OCI-LY1 (cell line): Measurements from ENCODE around the gene ALDH16A1.

Experiments
- H2AFZ ChIP-seq: fragments of 200-600 bp; sonication (generic), shearing (Covaris generic); 2 replicates; pipeline ENCODE4 v1.6.0; 2014; ENCODE audit warnings: antibody characterized with exemption, mild to moderate bottlenecking, low read length
- H3F3A ChIP-seq: fragments of 200-600 bp; sonication (generic), shearing (Covaris generic); 2 replicates; pipeline ENCODE4 v1.6.0; 2014; ENCODE audit warnings: mild to moderate bottlenecking, antibody characterized with exemption, low read length, moderate library complexity; ENCODE audit not compliant: insufficient read depth
- H3K27ac ChIP-seq: fragments of 200-600 bp; sonication (generic); 2 replicates; pipeline ENCODE4 v1.5.1; 2014; ENCODE audit warnings: low read length, mixed run types, mild to moderate bottlenecking, low read depth; ENCODE audit not compliant: poor library complexity, severe bottlenecking
- H3K27me3 ChIP-seq: fragments of 200-600 bp; sonication (generic); 2 replicates; pipeline ENCODE4 v1.6.0; 2014; ENCODE audit warnings: antibody characterized with exemption, mild to moderate bottlenecking, low read length, moderate library complexity; ENCODE audit not compliant: insufficient read depth
- H3K36me3 ChIP-seq: fragments of 200-600 bp; sonication (generic); 2 replicates; pipeline ENCODE4 v1.6.1; 2014; ENCODE audit warnings: mild to moderate bottlenecking, antibody characterized with exemption, low read length, moderate library complexity, mixed read lengths; ENCODE audit not compliant: insufficient read depth
- H3K4me1 ChIP-seq: fragments of 200-600 bp; sonication (generic); 2 replicates; pipeline ENCODE4 v1.5.1; 2014; ENCODE audit warnings: mild to moderate bottlenecking, low read length, moderate library complexity; ENCODE audit not compliant: insufficient read depth, severe bottlenecking
- H3K4me2 ChIP-seq: fragments of 200-600 bp; sonication (generic), shearing (Covaris generic); 2 replicates; pipeline ENCODE4 v1.6.1; 2014; ENCODE audit warnings: low read length
- H3K4me3 ChIP-seq: fragments of 200-600 bp; sonication (generic); 2 replicates; pipeline ENCODE4 v1.5.1; 2014; ENCODE audit warnings: low read length, low read depth, mild to moderate bottlenecking, mixed read lengths; ENCODE audit not compliant: poor library complexity, severe bottlenecking
- H3K79me2 ChIP-seq: fragments of 200-600 bp; shearing (Covaris generic); 2 replicates; pipeline ENCODE4 v1.6.1; 2016; ENCODE audit warnings: mixed run types, low read length, mixed read lengths; ENCODE audit not compliant: insufficient read depth
- H3K9ac ChIP-seq: fragments of 200-600 bp; sonication (generic), shearing (Covaris generic); 2 replicates; pipeline ENCODE4 v1.6.1; 2014; ENCODE audit warnings: mild to moderate bottlenecking, low read length, mixed read lengths
- H3K9me2 ChIP-seq: fragments of 200-600 bp; sonication (generic), shearing (Covaris generic); 2 replicates; pipeline ENCODE4 v1.6.1; 2014; ENCODE audit warnings: low read depth, mild to moderate bottlenecking, low read length, mixed read lengths
- H3K9me3 ChIP-seq: fragments of 200-600 bp; shearing (Covaris generic); 2 replicates; pipeline ENCODE4 v1.6.1; 2014; ENCODE audit warnings: low read length, mixed read lengths
- H4K20me1 ChIP-seq: fragments of 200-600 bp; sonication (generic), shearing (Covaris generic); 2 replicates; pipeline ENCODE4 v1.6.0; 2016; ENCODE audit warnings: mild to moderate bottlenecking, low read length; ENCODE audit not compliant: insufficient read depth
- CTCF ChIP-seq: fragments of 200-600 bp; sonication (generic), shearing (Covaris generic); IDR thresholded peaks from 2 replicates; pipeline ENCODE4 v1.5.1; 2017; ENCODE audit warnings: mild to moderate bottlenecking, antibody characterized with exemption, low read length, moderate library complexity, mixed read lengths
- EZH2 ChIP-seq: fragments of 200-600 bp; sonication (generic), shearing (Covaris generic); IDR thresholded peaks from 2 replicates; pipeline ENCODE4 v1.8.0; 2017; ENCODE audit warnings: borderline replicate concordance, mixed run types, mild to moderate bottlenecking, antibody characterized with exemption, low read length, moderate library complexity, mixed read lengths

Gene ALDH16A1

GRCh38 chr19:49463960-49464740, 11.1 kb downstream of the ALDH16A1 start:
- Histone ChIP-seq H3K27ac (no peak overlapping the region), H3K9ac (no peak overlapping the region)

DNA sequence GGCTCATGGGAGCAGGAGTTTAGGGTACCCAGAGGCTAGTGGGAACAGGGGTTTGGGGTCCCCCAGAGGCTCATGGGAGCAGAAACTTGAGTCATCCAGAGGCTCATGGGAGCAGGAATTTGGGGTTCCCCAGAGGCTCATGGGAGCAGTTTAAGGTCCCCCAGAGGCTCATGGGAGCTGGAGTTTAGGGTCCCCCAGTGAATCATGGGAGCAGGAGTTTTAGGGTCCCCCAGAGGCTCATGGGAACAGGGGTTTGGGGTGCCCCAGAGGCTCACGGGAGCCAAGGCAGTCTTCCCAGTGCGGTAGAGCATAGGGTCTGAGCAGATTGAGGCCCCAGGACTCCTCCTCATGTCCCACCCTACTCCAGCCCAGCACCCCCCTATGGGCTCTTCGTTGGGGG, 12.3 kb downstream of the ALDH16A1 start:
- TF ChIP-seq CTCF: no peak
- no peak for TF ChIP-seq EZH2
- Histone ChIP-seq H3K79me2 (no peaks in the 10 kb centered on the region), H3K4me3 (no peak overlapping the region), H3F3A (no peaks in the 10 kb centered on the region), H3K9me2 (no peaks in the 10 kb centered on the region), H3K4me1 (peaks cover 16% of the 10 kb centered on the region), H3K9me3 (no peaks in the 10 kb centered on the region), H3K36me3 (peaks cover 8% of the 10 kb centered on the region), H4K20me1 (no peaks in the 10 kb centered on the region), H3K9ac (no peak overlapping the region), H3K4me2 (no peak overlapping the region), H3K27ac (no peak overlapping the region), H3K27me3 (no peaks in the 10 kb centered on the region), H2AFZ (no peak overlapping the region)

More at GRCh38 chr19:49463960-49464740, 11.1 kb downstream of the ALDH16A1 start:
- H3K4me1 ChIP-seq: peaks cover 6% of the 10 kb centered on the region
- H4K20me1 ChIP-seq: no peaks in the 10 kb centered on the region
- no peaks in the 10 kb centered on the region for H3K9me3 ChIP-seq
- H3K27me3 ChIP-seq: no peaks in the 10 kb centered on the region
- H3K9me2 ChIP-seq: no peaks in the 10 kb centered on the region
- H3K79me2 ChIP-seq: no peaks in the 10 kb centered on the region
- no peak for TF ChIP-seq CTCF
- TF ChIP-seq EZH2: no peak
- H2AFZ ChIP-seq: no peak overlapping the region
- H3K4me2 ChIP-seq: no peak overlapping the region
- no peaks in the 10 kb centered on the region for H3F3A ChIP-seq
- peaks cover 10% of the 10 kb centered on the region; the same call in 1 of the 2 replicates for H3K36me3 ChIP-seq
- no peak overlapping the region for H3K4me3 ChIP-seq

DNA sequence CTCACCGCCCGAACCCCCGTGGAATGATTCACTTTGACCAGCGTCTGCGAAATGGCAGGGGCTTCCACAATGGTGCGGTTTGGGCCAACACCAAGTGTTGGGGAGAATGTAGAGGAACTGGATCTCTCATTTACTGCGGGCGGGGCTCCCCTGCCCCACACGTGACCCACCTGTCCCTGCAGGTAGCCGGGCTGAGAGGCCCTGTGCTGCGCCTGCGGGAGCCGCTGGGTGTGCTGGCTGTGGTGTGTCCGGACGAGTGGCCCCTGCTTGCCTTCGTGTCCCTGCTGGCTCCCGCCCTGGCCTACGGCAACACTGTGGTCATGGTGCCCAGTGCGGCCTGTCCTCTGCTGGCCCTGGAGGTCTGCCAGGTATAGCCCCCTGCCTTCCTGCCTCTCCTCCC, 15.2 kb downstream of the ALDH16A1 start:
- H3K27ac ChIP-seq: no peak overlapping the region
- H3K27me3 ChIP-seq: no peaks in the 10 kb centered on the region
- no peak overlapping the region for H3K4me3 ChIP-seq
- no peaks in the 10 kb centered on the region for H3K9me2 ChIP-seq
- H3K9ac ChIP-seq: no peak overlapping the region
- no peaks in the 10 kb centered on the region for H3K79me2 ChIP-seq
- peaks cover 4% of the 10 kb centered on the region for H3K36me3 ChIP-seq
- H2AFZ ChIP-seq: no peak overlapping the region
- H3K4me1 ChIP-seq: peaks cover 24% of the 10 kb centered on the region
- H3F3A ChIP-seq: no peaks in the 10 kb centered on the region
- H4K20me1 ChIP-seq: no peaks in the 10 kb centered on the region
- TF ChIP-seq EZH2 (no peak), CTCF (no peak)
- H3K4me2 ChIP-seq: no peak overlapping the region
- no peaks in the 10 kb centered on the region for H3K9me3 ChIP-seq
